T-helper 22 cell (primary cell): ENCODE measurements around the gene HEYL.

Source experiments
- DNase-seq: peaks from one replicate; pipeline ENCODE4 v3.0.0-alpha.2; 2020; ENCODE audit warnings: low read depth

Gene HEYL

GRCh38 chr1:39639305-39640130, at the start of gene HEYL:
TSS of gene HEYL (minus strand) at chr1:39639643. CDS start at chr1:39639625, 18 bp downstream.
- DNase-seq: peak; percentile 40

- no peak for DNase-seq
Measured at GRCh38 chr1:39689214-39689613, 49.8 kb upstream of the HEYL start.

GRCh38 chr1:39688706-39689105, 49.3 kb upstream of the HEYL start:
- DNase-seq: no peak

- DNase-seq: no peak
Measured at GRCh38 chr1:39687243-39687642, 47.8 kb upstream of the HEYL start.

GRCh38 chr1:39685071-39685470, 45.6 kb upstream of the HEYL start:
- DNase-seq: no peak

- no peak for DNase-seq
Measured at GRCh38 chr1:39684313-39684664, 44.8 kb upstream of the HEYL start.

- no peak for DNase-seq
Measured at GRCh38 chr1:39683591-39684312, 44.3 kb upstream of the HEYL start.

- DNase-seq: no peak
Measured at GRCh38 chr1:39681999-39682398, 42.6 kb upstream of the HEYL start.

GRCh38 chr1:39681294-39681693, 41.9 kb upstream of the HEYL start:
- DNase-seq: no peak

- DNase-seq: no peak
Measured at GRCh38 chr1:39680751-39681150, 41.3 kb upstream of the HEYL start.

- no peak for DNase-seq
Measured at GRCh38 chr1:39679821-39680220, 40.4 kb upstream of the HEYL start.

- DNase-seq: no peak
Measured at GRCh38 chr1:39678889-39679288, 39.4 kb upstream of the HEYL start.

- no peak for DNase-seq
Measured at GRCh38 chr1:39677645-39678044, 38.2 kb upstream of the HEYL start.

GRCh38 chr1:39676948-39677548, 37.6 kb upstream of the HEYL start:
- no peak for DNase-seq

GRCh38 chr1:39675220-39675619, 35.8 kb upstream of the HEYL start:
- DNase-seq: no peak

- no peak for DNase-seq
Measured at GRCh38 chr1:39673215-39673614, 33.8 kb upstream of the HEYL start.

- DNase-seq: no peak
Measured at GRCh38 chr1:39672551-39672947, 33.1 kb upstream of the HEYL start.

GRCh38 chr1:39671793-39672550, 32.5 kb upstream of the HEYL start, which contains the start of gene NT5C1A:
TSS of gene NT5C1A (minus strand) at chr1:39672107. CDS start at chr1:39672038, 69 bp downstream.
- no peak for DNase-seq

GRCh38 chr1:39671433-39671792, 32.0 kb upstream of the HEYL start:
- no peak for DNase-seq

- DNase-seq: no peak
Measured at GRCh38 chr1:39670689-39671088, 31.2 kb upstream of the HEYL start.

GRCh38 chr1:39668894-39669293, 29.5 kb upstream of the HEYL start:
- no peak for DNase-seq

- DNase-seq: no peak
Measured at GRCh38 chr1:39668111-39668510, 28.7 kb upstream of the HEYL start.
